ENCODE results near the gene NRG2.

NRG2 gene

GRCh38 chr5:139975306-139975705, 67.8 kb downstream of the NRG2 start:
- Mint-ChIP-seq H3K4me3 (no peak overlapping the region), H3K4me1 (no peaks in the 10 kb centered on the region), H3K36me3 (no peaks in the 10 kb centered on the region), H3K9me3 (no peaks in the 10 kb centered on the region), H3K27ac (no peak overlapping the region)
- peak; percentile 39 for ATAC-seq
- no peak for DNase-seq (ENCODE audit: low spot score in 2 of 2)

DNA sequence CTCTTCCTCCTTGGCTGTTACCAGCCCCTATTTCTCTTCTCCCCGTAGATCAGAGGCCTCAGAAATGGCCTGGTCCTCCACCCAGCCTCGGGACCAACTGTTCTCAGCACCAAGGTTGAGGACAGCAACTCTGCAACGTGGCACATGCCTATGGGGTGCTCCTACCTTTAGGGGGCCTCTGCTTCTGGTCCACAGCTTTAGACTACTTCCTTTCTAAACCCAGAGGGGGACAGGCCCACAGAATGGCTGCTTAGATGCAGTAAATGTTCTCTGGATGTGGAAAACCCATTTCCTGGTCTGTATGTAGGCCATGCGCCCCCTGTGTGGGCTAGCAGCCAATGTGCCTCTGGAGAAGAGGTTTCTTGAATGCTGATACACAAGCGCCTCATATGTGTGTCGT, 68.4 kb downstream of the NRG2 start:
- Mint-ChIP-seq H3K4me1 (no peaks in the 10 kb centered on the region), H3K4me3 (no peak overlapping the region), H3K9me3 (no peaks in the 10 kb centered on the region), H3K36me3 (no peaks in the 10 kb centered on the region), H3K27ac (no peak overlapping the region)
- DNase-seq (ENCODE audit: low spot score in 2 of 2): no peak
- ATAC-seq: no peak

- Mint-ChIP-seq H3K27ac (no peak overlapping the region), H3K9me3 (no peaks in the 10 kb centered on the region), H3K4me1 (no peaks in the 10 kb centered on the region), H3K4me3 (no peak overlapping the region), H3K36me3 (no peaks in the 10 kb centered on the region)
- ATAC-seq: no peak
- DNase-seq (ENCODE audit: low spot score in 2 of 2): peak in 1 of 2 donors; percentile 26
Observed at GRCh38 chr5:139971202-139971725, 71.8 kb downstream of the NRG2 start.

GRCh38 chr5:139969318-139969717, 73.8 kb downstream of the NRG2 start:
- Mint-ChIP-seq H3K36me3 (no peaks in the 10 kb centered on the region), H3K4me1 (no peaks in the 10 kb centered on the region), H3K27ac (no peak overlapping the region), H3K9me3 (no peaks in the 10 kb centered on the region), H3K4me3 (no peak overlapping the region)
- ATAC-seq (no peak), DNase-seq (ENCODE audit: low spot score in 2 of 2) (no peak)

DNA sequence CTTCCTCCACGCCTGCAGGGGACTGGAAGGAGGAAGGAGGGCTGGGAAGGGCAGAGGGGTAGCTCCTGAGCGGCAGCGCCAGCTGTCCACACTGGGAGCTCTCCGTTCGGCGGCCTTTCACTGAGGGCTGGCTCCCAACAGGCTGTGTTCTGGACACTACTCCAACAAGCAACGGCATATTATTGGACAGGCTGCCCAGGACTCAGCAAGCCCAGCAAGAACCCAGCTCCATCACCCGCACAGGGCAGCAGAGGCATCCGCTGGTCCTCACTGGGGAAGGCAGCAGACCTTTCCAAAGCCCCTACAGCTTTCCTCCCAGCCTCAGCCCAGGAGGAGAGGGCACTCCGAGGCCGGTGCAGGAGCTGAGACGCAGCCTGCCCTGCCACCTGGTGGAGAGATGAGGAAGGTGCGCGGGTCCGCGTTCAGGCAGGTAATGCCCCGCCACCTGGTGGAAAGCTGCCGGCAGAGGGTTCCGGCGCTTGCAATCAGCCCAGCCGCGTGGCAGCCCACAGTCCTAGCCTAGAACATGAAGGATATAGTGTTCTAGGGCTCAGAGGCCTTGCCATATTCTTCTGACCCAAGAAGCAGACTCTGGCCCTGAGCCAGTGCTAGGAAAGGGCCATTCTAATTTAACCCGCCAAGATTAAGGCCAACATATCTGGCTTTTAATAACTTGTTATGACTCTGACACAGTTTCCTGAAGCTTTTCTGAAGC, 74.4 kb downstream of the NRG2 start:
- H3K36me3 Mint-ChIP-seq: no peaks in the 10 kb centered on the region
- no peaks in the 10 kb centered on the region for H3K9me3 Mint-ChIP-seq
- ATAC-seq: peak; percentile 96
- no peaks in the 10 kb centered on the region for H3K4me1 Mint-ChIP-seq
- no peak overlapping the region for H3K4me3 Mint-ChIP-seq
- H3K27ac Mint-ChIP-seq: no peak overlapping the region
- peak; percentile 90 to 96 for DNase-seq (ENCODE audit: low spot score in 2 of 2)

GRCh38 chr5:139967353-139967752, 75.7 kb downstream of the NRG2 start:
- H3K4me1 Mint-ChIP-seq: no peaks in the 10 kb centered on the region
- no peak for ATAC-seq

DNA sequence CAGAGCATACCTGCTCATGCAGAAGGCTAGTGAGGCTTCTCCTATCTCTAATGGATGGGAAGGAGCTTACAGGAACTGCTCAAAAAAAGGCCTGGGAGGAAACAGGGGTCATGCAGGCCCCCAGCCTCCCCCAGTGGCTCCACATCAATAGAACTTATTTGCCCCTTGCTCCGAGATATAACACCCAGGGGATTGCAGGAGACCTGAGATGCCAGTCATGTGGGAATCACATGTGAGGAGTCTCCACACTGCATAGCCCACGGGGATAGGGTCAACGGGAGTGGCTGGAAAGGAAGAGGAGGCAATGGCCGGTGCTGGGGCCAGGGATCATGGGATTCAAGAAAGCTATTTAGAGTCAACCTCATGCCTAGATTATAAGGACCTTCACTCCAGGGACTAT, 76.2 kb downstream of the NRG2 start:
- H3K9me3 Mint-ChIP-seq: no peaks in the 10 kb centered on the region
- no peak for ATAC-seq

More at GRCh38 chr5:139967353-139967752, 75.7 kb downstream of the NRG2 start:
- Mint-ChIP-seq H3K9me3 (no peaks in the 10 kb centered on the region), H3K27ac (no peak overlapping the region), H3K36me3 (no peaks in the 10 kb centered on the region), H3K4me3 (no peak overlapping the region)
- DNase-seq (ENCODE audit: low spot score in 2 of 2): peak in 1 of 2 donors; percentile 38

DNA sequence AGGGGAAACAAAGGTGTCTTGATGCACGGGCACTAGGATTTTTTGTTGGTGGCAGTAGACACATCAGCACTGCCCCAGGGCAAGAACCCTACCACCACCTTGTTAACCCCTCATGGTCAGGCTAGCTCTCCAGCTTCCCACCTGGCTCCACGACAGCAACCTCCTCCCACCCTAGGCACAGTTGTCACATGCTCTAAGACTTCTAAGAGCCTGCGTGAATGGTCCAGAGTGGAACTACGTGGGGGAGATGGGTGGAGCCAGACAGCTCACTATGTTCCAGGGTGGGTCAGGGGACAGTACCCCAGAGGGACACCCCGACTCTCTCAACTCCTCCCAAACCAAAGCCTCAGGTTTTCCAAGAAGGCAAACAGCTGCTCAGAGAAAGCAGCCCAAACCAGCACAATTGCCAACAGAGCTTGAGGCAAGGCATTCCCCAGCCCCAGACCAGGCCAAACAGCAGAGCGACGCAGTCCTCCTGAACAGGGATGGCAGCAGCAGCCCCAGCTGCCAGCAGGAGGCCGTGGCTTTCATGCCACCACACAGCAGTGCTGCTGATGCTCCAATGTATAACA, 78.0 kb downstream of the NRG2 start:
- no peak overlapping the region for H3K4me3 Mint-ChIP-seq
- H3K27ac Mint-ChIP-seq: no peak overlapping the region
- H3K9me3 Mint-ChIP-seq: no peaks in the 10 kb centered on the region
- no peak for DNase-seq (ENCODE audit: low spot score in 2 of 2)
- ATAC-seq: no peak
- no peaks in the 10 kb centered on the region for H3K36me3 Mint-ChIP-seq
- H3K4me1 Mint-ChIP-seq: peaks cover 7% of the 10 kb centered on the region

More for the DNA sequence above, 76.2 kb downstream of the NRG2 start:
- Mint-ChIP-seq H3K4me1 (no peaks in the 10 kb centered on the region), H3K27ac (no peak overlapping the region), H3K36me3 (no peaks in the 10 kb centered on the region), H3K4me3 (no peak overlapping the region)
- DNase-seq (ENCODE audit: low spot score in 2 of 2): peak in 1 of 2 donors; percentile 32

DNA sequence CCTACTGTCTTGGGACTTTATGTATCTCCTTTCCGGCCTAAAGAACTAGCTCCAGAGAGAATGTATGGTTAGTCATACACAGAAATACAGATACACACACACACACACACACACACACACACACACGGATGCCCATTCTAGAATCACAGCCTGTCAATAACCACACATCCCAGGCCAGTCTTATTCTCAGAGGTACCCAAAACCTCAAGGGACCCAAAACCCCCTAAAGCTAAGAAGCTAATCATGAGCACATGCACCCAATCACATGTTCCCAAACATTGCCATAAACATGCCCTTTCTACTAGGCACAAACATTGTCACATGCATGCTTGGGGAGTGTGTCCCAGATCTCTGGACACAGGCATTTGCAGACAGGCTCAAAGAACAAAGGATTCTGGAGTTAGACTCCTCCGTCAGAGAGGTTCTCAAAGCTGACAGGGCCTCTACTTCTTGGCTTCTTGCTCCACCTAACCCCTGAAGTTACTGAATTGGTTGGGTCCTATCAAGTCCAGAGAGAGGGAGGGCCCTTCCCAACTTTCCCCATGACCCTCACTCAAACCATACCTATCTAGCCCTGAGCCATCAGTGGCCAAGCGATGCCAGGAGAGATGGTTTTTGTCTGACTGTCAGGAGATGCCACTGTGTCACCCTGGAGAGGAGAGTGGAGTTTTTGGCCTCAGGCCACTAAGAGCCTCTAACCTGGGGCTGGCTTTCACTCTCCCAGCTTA, 78.7 kb downstream of the NRG2 start:
- H3K36me3 Mint-ChIP-seq: no peaks in the 10 kb centered on the region
- H3K9me3 Mint-ChIP-seq: no peaks in the 10 kb centered on the region
- H3K27ac Mint-ChIP-seq: no peak overlapping the region
- no peak overlapping the region for H3K4me3 Mint-ChIP-seq
- ATAC-seq (no peak), DNase-seq (ENCODE audit: low spot score in 2 of 2) (peak in 1 of 2 donors; percentile 34)
- H3K4me1 Mint-ChIP-seq: peaks cover 7% of the 10 kb centered on the region

DNA sequence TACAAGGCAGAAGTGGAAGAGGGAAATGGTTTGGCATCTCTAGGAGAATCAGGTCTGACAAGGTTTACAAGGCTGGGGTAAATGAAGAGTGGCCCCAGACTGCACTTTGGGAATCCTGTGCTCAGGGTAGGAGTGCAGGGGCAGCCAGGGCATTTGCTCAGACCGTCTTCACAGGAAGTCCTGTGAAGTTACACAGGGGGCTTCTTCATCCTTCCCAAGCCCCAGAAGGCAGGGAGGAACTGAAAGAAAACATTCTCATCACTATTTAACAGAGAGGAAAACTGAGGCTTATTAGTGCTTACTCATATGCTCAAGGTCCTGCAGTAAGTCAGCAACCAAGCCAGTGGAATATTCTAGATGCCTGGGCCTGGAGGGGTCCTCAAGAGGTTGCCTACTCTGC, 80.7 kb downstream of the NRG2 start:
- DNase-seq (ENCODE audit: low spot score in 2 of 2) (no peak), ATAC-seq (no peak)
- Mint-ChIP-seq H3K4me1 (peaks cover 7% of the 10 kb centered on the region), H3K9me3 (no peaks in the 10 kb centered on the region), H3K36me3 (no peaks in the 10 kb centered on the region), H3K27ac (no peak overlapping the region), H3K4me3 (no peak overlapping the region)

GRCh38 chr5:139961435-139962157, 81.5 kb downstream of the NRG2 start:
- Mint-ChIP-seq H3K9me3 (no peaks in the 10 kb centered on the region), H3K4me3 (no peak overlapping the region), H3K27ac (peak overlapping the region; percentile 2), H3K36me3 (no peaks in the 10 kb centered on the region), H3K4me1 (peaks cover 7% of the 10 kb centered on the region)
- peak; percentile 29 for ATAC-seq
- no peak for DNase-seq (ENCODE audit: low spot score in 2 of 2)

- DNase-seq (ENCODE audit: low spot score in 2 of 2): no peak
- no peaks in the 10 kb centered on the region for H3K36me3 Mint-ChIP-seq
- peaks cover 7% of the 10 kb centered on the region for H3K4me1 Mint-ChIP-seq
- H3K27ac Mint-ChIP-seq: no peak overlapping the region
- ATAC-seq: peak; percentile 77
- H3K4me3 Mint-ChIP-seq: no peak overlapping the region
- no peaks in the 10 kb centered on the region for H3K9me3 Mint-ChIP-seq
Observed at GRCh38 chr5:139960723-139961383, 82.2 kb downstream of the NRG2 start.

DNA sequence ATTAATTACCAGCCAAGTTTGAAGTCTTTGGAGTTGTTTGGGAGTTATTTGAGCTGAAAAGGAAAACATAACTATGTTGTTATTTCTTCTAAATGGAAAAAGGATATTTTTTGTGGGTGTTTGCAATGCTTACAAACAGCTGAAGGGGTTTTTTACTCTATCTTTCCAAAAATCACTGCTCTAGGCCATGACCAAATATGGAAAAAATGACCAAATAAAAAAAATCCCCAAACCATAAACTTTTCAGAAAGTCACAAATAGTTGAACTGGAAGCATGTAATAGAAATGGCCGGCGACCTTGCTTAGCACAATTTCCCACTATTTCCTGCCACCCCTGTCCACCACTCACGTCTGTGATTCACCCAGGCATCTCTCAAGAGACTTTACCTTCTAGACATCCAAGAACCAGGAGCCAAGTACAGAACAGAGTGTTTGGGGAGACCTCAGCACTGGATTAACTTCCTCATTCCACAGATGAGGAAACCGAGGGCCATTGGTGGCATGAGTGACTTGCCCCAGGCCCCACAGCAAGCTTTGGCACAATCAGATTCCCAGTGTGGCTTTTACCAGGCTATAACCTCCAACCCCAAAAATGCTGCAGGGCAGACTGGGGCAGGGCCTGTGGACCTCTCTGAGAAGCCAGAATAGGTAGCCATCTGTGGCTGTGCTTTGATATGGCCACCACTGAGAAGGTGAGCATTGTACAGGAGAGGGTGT, 84.5 kb downstream of the NRG2 start:
- no peak overlapping the region for H3K27ac Mint-ChIP-seq
- no peak for DNase-seq (ENCODE audit: low spot score in 2 of 2)
- ATAC-seq: no peak
- H3K9me3 Mint-ChIP-seq: no peaks in the 10 kb centered on the region
- no peaks in the 10 kb centered on the region for H3K36me3 Mint-ChIP-seq
- H3K4me3 Mint-ChIP-seq: no peak overlapping the region
- H3K4me1 Mint-ChIP-seq: peaks cover 18% of the 10 kb centered on the region

GRCh38 chr5:139956342-139956741, 86.8 kb downstream of the NRG2 start:
- H3K36me3 Mint-ChIP-seq: no peaks in the 10 kb centered on the region
- no peak for DNase-seq (ENCODE audit: low spot score in 2 of 2)
- no peak overlapping the region for H3K4me3 Mint-ChIP-seq
- no peak overlapping the region for H3K27ac Mint-ChIP-seq
- H3K4me1 Mint-ChIP-seq: peaks cover 18% of the 10 kb centered on the region
- ATAC-seq: no peak
- no peaks in the 10 kb centered on the region for H3K9me3 Mint-ChIP-seq
